DMS 273 (cell line): ENCODE data around the gene TBC1D21.

Experiments used
- DNase-seq: peaks from one replicate; lab custom pipeline; 2025; ENCODE audit not compliant: unreplicated experiment; lab: John Stamatoyannopoulos, UW

The TBC1D21 gene, protein sequence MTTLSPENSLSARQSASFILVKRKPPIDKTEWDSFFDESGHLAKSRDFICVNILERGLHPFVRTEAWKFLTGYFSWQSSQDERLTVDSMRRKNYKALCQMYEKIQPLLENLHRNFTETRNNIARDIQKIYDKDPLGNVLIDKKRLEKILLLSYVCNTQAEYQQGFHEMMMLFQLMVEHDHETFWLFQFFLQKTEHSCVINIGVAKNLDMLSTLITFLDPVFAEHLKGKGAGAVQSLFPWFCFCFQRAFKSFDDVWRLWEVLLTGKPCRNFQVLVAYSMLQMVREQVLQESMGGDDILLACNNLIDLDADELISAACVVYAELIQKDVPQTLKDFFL

DNA sequence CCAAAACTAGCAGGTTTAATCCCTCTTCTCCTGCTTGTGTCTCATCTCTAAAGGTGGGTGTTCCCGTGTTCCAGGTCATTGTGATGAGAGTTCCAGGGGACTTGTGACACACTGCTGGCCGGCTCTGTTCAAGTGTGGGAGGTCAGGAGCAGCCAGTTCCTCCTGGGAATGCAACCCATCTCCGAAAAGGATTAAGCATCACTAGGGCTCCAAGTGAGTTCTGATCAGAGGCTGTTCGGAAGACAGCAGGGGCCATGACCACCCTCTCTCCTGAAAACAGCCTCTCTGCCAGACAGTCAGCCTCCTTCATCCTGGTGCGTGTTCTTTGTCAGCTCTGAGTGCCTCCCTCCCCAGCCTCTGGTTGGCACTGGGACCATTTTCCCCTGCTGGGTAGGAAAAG is at the start of gene TBC1D21:
TSS of gene TBC1D21 (plus strand) at position 109 of the 400 bp plus-strand sequence. CDS start at position 255, 146 bp downstream.
- no peak for DNase-seq

DNA sequence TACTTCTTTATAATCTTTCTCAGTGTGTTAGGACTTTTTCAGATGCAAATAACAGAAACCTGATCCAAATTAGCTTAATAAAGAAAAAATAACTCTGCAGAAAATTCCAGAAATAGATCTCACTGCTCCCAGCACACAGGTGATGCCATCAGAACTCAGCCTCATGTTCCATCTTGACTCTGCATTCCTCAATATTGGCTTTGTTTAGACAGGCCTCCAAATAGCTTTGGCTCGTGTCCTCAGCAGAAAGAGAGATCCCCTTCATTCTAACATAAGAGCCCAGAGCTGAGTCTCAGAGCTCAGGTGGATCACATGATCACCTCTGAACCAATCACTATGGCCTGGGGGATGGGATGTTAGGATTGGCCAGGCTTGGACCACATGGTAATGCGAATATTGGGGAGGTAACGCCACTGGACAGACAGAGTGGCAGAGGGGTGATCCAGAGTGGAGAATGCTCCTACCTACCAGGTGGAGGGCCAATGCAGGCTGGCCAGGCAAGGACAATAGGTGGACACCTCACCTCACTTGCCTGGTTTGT is 46.6 kb upstream of the TBC1D21 start:
- no peak for DNase-seq

DNA sequence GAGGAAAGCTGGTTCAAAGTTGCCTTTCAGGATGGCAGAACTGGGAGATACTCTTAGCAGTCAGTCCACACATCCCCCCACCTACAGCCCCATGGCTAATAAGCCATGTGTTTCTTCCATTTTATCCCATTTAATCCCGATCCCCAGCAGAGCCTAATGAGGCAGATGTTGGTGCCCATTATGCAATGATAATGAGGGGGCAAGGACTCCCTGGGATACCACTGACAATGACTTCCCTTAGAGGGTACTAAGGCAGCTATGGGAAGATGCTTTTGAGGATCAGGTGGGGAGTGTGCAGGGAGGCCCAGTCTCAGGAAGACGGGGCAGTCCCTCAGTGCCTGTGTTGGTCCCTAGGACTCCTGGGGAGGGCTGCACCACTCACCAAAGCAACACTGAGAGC is 43.8 kb upstream of the TBC1D21 start:
- no peak for DNase-seq

DNA sequence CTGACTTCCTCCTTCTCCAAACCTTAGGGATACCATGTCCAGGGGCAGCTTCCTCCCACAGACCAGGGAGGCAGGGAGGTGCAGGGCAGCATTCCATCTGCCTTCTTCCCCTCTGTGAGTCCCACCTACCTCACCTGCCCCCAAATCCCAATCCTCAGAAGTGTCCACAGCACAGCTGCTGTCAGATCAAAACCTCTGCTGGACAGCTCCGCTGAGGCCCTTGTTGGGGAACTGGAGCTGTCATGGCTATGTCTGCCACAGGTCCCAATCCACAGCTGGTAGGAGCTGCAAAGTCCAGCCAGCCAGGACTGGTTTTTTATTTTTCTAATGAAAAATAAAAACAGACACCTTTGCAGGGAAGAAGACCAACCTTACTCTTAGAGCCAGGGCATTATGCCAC is 40.7 kb upstream of the TBC1D21 start:
- DNase-seq: no peak

DNA sequence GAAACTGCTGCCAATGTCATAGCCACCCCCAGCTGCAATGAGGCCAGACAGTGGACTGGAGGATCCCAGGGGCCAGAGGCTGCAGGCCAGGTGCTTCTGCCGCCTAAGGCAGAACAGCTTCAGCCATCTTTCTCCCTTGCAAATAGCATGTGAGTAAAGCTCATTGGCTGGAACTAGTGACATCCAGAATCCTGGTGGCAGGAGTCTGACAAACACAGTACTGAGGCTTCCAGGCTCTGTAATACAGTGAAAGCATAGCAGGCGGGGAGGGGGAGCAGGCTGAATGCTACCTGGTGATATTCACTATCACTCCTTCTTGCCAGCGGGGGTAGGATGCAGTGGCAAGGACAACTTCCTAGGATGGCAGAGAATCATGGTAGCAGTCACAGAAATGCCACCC is 36.5 kb upstream of the TBC1D21 start:
- DNase-seq: no peak

DNA sequence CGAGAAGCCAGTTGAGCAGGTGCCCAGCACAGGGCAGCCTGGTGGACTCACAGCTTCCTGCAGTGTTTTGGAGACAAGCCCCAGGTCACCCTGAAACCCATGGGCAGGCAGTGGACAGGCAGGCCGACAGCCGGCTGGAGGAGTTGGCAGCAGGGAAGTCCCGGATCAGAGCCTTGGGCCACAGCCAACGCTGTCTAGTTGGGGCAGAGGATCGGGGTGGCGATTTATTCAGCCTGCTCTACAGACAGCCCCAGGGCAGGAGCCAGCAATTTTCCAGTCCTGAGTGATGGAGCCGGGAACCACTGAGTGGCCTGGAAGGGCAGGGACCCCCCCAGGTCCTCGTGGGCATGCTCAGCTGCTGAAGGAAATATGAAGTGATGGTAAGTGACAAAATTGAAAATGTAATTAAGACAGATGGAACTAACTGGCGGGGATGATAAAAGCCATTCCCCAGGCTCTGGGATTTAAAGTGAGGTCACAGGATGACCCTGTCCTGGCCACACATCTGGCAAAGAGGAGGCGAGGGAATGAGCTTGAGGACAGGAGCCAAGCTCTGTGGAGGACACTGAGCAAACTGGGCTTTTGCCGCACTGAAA is 34.4 kb upstream of the TBC1D21 start:
- DNase-seq: peak; percentile 49

DNA sequence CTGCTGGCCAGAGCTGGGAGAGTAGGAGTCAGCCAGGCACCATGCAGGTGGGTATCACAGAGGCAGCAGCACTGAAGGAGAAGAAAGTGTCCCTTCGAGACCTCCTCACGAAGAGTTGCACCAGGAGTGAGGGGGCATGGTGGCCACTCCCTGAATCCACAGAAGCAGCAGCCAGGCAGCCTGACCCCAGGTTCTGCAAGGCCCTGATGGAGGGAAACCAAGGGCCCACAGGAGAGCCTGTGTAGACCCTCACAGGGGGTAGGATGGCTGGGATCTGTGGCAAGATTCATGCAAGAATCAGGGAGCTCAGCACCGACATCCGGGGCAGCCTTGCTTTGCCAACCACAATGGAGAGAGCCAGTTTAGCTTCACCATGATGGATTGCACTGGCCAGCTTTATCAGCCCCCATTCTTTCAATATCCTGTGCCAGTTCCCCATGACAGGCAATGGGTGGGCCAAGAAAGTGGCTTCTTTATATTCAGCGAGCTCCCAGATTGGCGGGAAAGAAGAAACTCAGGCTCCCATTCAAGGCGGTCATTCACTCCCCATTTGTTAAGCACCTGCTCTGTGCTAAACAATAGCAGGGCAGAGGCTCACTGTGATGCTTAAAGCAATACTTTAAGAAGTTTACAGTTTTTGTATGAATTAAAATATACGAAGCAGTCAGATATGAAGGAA is 33.5 kb upstream of the TBC1D21 start:
- no peak for DNase-seq

DNA sequence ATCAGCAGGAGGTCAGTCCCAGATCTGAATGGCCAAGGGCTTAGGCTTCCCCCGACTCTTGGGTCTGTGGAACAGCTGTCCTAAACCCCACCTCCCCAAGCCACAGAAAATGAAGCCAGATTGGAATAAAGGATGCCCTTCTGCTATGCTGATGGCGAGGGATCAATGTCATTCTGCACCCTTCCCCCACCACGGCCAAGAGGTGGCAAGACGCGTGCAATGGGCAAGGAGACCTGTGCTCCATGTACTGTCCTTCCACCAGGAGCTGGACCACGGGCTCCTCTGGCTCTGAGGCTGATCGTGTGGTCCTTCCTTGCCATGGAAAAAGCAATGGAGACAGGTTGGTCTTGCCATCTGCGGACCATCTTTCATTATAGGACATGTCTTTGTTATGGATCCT is 32.6 kb upstream of the TBC1D21 start:
- no peak for DNase-seq

DNA sequence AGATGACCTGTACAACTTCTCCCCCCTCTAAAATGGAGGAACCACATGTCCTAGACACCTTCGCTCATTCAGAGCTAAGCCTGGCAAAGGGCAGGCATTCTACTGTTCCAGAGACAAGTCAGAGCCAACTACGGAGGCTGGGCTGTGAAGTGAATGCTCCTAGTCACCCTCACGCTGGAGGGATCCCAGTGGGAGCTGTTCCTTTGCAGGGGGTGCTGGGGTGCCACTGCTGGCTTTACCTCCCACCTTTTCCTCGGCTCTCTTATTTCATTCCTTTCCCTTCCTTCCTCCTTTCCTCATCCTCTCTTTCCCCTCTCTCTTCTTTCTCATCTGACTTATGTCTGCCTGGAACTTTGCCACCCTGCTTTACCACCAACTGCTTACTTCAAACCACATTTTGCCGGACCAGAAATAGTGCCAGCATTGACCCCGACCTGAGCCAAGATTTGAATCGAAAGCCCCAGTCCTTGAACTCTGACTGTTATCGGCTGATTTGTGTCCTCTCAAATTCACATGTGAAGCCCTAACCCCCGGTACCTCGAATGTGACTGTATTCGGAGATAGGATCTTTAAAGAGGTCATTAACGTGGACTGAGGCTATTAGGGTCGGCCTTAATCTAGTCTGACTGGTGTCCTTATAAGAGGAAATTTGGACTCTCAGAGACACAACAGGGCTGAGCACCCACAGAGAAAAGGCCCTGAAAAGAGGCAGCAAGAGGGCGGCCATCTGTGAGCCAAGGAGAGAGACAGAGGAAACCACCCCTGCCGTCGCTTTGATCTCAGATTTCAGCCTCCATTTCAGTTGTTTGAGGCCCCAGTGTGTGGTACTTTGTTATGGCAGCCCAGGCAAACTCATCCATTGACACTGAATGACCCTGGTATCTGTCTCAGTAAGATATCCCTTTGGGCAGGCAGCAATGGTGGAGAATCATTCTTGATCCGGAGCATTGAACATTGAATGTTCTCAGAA is 31.3 kb upstream of the TBC1D21 start:
- DNase-seq: no peak

DNA sequence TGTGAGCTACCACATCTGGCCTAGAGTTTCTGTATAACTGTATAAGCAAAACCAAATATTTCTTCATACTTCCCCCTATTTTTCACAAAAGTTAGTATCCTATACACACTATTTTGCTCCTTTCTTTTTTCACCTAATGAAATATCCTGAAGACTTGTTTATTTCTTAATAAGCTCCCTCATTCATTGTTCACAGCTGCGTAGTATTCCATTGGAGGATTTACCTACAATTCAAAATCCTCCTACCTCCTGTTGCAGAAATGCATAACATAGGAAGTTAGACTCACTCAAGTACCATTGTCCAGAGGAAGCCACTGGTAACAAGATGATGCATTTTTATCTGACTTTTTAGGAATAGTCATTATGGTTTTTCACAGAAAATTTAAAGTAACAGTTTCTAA is 29.6 kb upstream of the TBC1D21 start:
- DNase-seq: no peak

DNA sequence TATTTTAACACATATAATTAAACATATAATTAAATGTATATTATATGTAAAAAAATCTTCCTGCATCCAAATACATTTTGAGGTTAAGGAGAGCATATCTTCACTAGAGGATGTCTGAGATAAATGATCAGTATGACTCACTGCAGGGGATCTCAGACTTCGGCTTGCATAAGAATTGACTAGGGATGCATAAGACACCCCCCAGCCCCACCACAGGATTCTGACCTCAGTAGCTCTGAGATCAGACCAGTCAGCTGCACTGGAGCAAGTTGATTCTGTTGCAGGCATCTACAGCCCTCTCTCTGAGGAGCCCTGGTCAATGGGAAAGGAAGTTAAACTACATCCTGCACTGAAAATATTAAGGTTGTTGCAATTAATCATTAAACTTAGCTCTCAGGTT is 29.0 kb upstream of the TBC1D21 start:
- DNase-seq: no peak

DNA sequence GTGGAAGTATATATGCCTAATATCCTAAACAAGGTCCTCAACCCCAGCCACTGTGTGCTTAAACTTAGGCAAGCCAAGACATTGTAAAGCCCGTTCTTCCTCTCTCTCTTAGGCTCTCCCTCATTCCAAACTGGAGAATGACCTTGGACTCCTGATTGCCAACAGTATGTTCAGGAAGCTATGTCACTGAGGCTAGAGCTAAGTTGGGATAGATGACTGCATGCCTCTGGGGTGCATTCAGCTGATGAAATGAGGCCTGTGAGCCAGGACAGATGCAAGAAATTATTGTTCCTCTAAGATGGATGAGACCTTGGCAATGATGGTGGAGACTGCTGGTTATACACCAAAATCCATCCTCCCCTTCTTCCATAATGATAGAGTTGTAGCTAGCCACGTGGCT is 27.9 kb upstream of the TBC1D21 start:
- DNase-seq: no peak

DNA sequence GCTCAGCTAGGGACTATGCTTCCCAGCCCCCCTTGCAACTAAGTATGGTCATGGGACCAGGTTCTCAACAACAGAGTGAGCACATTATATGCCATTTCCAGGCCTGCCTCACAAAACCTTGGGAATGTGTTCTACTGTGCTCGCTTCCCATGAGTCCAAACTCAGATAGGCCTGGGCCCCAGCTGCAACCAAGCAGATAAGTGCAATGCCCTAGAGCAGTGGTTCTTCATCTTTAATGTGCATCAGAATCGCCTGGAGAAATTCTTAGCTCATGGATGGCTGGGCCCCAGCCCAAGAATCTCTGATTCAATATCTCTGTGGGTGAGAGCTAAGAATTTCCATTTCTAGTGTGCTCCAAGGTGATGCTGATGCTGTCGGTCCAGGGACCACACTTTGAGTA is 27.5 kb upstream of the TBC1D21 start:
- no peak for DNase-seq

DNA sequence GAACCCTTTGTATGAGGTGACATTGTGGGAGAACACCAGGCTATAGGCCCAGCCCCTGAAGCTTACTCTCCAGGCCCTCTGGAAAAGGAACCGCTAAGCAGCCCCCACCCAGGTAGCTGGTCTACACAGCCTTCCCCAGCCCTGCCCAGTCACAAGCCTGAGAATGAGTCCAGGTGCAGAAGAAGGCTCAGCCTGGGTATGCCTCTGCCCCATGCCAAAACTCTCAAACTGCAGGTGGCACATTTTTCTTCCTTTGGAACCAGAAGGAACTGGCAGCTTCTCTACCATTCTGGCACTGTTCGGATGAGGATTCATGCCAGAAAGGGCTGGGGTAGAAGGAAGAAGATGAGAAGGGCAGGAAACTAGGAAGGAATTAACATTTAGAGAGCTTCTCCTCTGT is 23.7 kb upstream of the TBC1D21 start:
- no peak for DNase-seq

DNA sequence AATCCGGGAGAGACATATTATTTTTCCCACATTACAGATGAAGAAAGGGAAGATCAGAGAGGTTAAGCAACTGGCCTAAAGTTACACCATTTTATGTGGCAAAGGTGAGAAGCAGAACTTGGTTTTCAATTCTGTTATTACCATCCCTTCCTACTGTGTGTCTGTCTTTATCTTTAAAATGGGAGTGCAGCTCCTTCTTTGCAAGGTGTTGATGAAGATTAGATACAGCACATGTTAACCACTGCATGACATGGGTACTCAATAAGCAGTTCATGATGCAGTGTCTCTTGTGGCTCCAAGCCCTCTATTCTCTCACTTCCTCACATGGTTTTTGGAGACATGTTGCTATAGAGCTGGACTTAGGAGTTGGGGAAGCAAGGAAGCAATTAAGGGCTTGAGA is 23.1 kb upstream of the TBC1D21 start:
- DNase-seq: no peak

DNA sequence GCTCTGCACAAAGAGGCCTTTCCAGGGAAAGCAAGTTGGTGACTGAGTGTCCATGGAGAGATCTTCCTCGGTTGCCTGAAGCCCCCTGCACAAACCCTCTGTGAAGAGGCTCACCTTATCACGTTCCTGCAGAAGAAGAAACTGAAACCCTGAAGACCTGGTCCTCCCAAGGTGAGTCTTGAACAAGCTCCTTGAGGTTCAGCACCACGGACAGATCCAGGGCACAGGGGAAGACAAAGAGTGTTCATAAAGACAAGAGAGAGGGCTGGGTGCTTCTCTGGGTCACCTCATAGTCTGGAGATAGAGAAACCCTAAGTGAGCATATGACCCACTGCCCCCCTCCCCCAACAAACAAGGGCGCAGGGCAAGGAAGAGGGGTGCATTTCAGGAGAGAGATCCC is 21.7 kb upstream of the TBC1D21 start:
- DNase-seq: peak; percentile 65

DNA sequence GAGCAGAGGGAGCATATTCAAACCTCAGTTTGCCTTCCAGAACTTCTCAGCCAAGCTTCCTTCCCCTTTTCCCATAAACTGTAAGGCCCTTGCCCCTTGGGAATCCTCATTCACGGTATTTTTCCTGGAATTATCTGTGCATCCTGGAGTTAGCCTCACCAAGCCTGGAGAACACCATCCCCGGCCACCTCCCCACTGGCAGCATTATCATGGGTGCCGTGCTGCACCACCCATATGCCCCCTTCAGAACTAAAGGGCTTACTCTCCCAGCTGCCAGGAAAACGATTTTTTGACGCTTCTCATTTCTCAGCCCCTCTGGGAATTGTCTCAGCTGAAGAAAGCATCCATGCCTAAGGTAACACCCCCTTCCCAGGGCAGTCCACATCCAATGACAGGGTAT is 20.9 kb upstream of the TBC1D21 start:
- DNase-seq: no peak

DNA sequence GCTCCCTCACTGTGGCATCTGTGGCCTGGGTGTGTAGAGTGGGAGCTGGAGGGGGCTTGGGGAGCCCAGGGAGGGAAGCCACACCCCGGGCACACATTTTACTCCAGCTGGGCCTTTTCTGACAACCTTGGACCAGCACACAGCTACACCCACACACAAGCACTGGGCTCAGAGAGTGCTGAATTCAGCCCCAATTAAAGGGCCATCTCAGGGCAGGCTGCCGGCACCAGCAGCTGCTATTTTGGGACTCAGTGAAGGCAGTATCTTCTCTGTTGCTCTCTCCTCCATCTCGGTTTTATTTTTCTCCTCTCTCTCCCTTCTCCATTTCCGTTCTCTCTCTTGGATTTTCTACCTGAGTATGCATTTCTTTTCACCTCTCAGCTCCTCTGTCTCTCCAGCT is 19.1 kb upstream of the TBC1D21 start:
- DNase-seq: peak; percentile 13

DNA sequence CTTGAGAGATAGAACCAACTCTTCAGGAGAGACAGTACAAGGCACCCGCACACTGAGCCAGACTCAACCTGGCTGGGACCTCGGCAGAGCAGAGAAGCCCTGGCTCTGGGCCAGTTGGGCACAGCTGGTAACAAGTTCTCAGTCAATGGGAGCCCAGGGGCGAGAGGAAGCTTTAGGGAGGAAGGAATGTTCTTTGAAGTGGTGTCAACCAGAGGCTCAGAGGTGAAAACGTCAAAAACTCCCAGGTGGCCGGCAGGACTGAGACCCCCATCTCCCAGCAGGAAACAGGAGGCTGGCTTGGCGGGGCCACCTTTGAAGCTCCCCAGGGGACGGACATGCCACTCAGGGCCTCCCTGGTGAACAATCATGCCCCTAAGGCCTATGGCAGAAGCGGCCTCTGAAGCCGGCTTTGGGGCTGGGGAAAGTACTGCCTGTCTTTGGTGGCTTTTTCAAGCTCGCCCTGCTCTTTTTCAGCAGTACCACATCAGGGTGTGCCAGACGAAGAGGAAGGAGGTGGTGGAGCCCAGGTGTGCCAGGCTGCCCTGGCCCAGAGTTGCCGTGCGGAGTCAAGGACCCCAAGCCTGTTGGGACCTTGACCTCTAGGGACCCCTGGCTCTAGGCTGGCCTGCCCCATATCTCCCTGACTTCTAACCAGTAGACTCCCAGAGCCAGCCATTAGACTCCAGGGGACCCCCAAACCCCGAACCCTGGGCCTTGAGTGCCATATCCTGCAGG is 16.7 kb upstream of the TBC1D21 start:
- DNase-seq: peak; percentile 87

DNA sequence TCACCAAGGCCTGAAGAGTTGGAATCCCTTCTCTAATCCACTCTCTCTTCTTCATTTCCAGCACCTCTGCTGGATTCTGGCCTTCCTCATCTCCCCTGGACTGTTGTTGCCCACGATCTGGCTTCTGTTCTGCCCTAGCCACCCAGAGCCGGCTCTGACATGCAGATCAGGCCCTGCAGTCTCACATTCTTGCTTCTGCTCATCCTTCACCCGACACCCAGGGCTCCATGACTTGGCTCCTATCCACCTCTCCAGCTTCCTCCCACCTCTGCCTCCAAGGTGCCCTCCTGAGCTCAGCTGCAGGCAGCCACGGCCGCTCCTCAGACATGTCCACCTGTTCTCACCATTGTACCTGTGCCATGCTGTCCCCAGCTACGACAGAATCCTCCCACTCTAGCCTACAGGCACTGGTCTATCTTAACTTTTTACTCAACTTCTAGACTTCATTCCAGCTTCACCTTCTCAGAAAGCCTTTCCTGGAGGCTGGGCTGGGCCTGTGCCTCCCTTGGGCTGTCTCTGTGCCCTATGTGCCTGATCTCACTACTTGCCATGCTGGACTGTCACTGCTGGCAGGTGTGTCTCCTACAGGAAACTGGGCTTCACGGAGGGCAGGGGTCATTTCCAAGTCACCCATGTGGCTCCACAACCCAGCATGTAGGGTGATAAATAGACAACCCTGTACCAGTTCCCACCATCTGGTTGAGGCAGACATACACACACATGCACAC is 16.0 kb upstream of the TBC1D21 start:
- DNase-seq: no peak
